Ishikawa (cell line): ENCODE results near the gene GMPR.

ENCODE experiments used
- CEBPB ChIP-seq: IDR thresholded peaks from 2 replicates; pipeline ENCODE4 v1.6.1; 2012
- CREB1 ChIP-seq: IDR thresholded peaks from 2 replicates; pipeline ENCODE4 v1.6.1; 2012; ENCODE audit warnings: low read depth
- EGR1 ChIP-seq: IDR thresholded peaks from 2 replicates; pipeline ENCODE4 v1.6.1; 2012
- RAD21 ChIP-seq: IDR thresholded peaks from 2 replicates; pipeline ENCODE4 v1.6.1; 2012; ENCODE audit warnings: low read depth
- TAF1 ChIP-seq: IDR thresholded peaks from 2 replicates; pipeline ENCODE4 v1.6.1; 2012; ENCODE audit warnings: low read depth, mild to moderate bottlenecking
- TCF12 ChIP-seq: IDR thresholded peaks from 2 replicates; pipeline ENCODE4 v1.6.1; 2012; ENCODE audit warnings: low read depth
- YY1 ChIP-seq: IDR thresholded peaks from 2 replicates; pipeline ENCODE4 v1.6.1; 2012; ENCODE audit warnings: low read depth
- ZBTB7A ChIP-seq: IDR thresholded peaks from 2 replicates; pipeline ENCODE4 v1.6.1; 2012; ENCODE audit warnings: low read depth
- TF ChIP-seq, protein P1 (sequence below): IDR thresholded peaks from 2 replicates; pipeline ENCODE4 v1.6.1; 2012; ENCODE audit warnings: low read depth, mild to moderate bottlenecking
- TF ChIP-seq, protein P2 (sequence below): IDR thresholded peaks from 2 replicates; pipeline ENCODE4 v1.6.1; 2012

DNA sequence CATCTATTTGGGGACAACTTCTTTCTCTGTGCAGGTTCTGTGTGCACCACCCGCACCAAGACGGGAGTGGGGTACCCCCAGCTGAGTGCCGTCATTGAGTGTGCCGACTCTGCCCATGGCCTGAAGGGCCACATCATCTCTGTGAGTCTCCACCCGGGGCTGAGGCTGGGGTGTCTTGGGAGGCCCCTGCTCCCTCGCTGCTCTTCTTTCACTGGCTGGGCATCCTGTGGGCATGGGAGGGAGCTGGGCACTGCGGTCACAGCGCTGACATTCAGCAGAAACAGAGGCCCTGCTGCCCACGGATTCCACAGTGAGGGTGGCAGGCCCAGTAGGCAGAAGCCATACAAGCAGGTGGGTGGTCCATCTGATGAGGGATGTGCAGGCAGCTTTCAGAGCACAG is 40.4 kb downstream of the GMPR start:
- no peak for TF ChIP-seq YY1
- TF ChIP-seq CREB1 = no peak
- TF ChIP-seq TAF1 = no peak
- no peak for TF ChIP-seq CEBPB
- TF ChIP-seq, protein P1, sequence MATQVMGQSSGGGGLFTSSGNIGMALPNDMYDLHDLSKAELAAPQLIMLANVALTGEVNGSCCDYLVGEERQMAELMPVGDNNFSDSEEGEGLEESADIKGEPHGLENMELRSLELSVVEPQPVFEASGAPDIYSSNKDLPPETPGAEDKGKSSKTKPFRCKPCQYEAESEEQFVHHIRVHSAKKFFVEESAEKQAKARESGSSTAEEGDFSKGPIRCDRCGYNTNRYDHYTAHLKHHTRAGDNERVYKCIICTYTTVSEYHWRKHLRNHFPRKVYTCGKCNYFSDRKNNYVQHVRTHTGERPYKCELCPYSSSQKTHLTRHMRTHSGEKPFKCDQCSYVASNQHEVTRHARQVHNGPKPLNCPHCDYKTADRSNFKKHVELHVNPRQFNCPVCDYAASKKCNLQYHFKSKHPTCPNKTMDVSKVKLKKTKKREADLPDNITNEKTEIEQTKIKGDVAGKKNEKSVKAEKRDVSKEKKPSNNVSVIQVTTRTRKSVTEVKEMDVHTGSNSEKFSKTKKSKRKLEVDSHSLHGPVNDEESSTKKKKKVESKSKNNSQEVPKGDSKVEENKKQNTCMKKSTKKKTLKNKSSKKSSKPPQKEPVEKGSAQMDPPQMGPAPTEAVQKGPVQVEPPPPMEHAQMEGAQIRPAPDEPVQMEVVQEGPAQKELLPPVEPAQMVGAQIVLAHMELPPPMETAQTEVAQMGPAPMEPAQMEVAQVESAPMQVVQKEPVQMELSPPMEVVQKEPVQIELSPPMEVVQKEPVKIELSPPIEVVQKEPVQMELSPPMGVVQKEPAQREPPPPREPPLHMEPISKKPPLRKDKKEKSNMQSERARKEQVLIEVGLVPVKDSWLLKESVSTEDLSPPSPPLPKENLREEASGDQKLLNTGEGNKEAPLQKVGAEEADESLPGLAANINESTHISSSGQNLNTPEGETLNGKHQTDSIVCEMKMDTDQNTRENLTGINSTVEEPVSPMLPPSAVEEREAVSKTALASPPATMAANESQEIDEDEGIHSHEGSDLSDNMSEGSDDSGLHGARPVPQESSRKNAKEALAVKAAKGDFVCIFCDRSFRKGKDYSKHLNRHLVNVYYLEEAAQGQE = no peak
- no peak for TF ChIP-seq EGR1
- TF ChIP-seq ZBTB7A = no peak
- TF ChIP-seq RAD21 = no peak
- TF ChIP-seq, protein P2, sequence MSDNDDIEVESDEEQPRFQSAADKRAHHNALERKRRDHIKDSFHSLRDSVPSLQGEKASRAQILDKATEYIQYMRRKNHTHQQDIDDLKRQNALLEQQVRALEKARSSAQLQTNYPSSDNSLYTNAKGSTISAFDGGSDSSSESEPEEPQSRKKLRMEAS = no peak
- TF ChIP-seq TCF12 = no peak
